Mammary epithelial cell (primary cell): ENCODE results near the gene SPRR2B.

Experiments
- CTCF ChIP-seq, 2 donors: IDR thresholded peaks in 1 of 2; conservative IDR thresholded peaks in 1 of 2; 2 replicates each; pipeline ENCODE4 v1.5.1; 2011 to 2012; ENCODE audit warnings: inconsistent platforms in 2 of 2, low read length in 2 of 2, mild to moderate bottlenecking in 2 of 2, control low read depth in 1 of 2, low read depth in 1 of 2; ENCODE audit not compliant: insufficient read depth in 1 of 2; ENCODE audit errors: extremely low read depth in 1 of 2
- EZH2 ChIP-seq: IDR thresholded peaks from 2 replicates; pipeline ENCODE4 v1.6.1; 2012; ENCODE audit warnings: low read length, inconsistent platforms, borderline replicate concordance

- no peak for TF ChIP-seq CTCF (conservative IDR thresholded peaks at IDR 0.05 in 1 of 2, IDR thresholded peaks at IDR 0.05 in 1 of 2; ENCODE audit: extremely low read depth in 1 of 2, insufficient read depth in 1 of 2, low read depth in 1 of 2, low read length in 2 of 2)
- no peak for TF ChIP-seq EZH2
Measured at GRCh38 chr1:153099461-153100045, 28.1 kb upstream of the SPRR2B start.
